Endometrium (tissue), 2 donors: ENCODE measurements around the gene ALOX15B.
"Not testable (repeated sequence)": the region's sequence is repeated elsewhere in the genome, so short reads cannot be mapped to it uniquely, and the experiment has no call there.

ENCODE experiments used
- FAIRE-seq: peaks from 2 replicates; lab custom pipeline; 2012; peaks lifted over from hg19 to GRCh38; lab: Jason Lieb, UNC
- donor health status: control.
- donor health status: control.

The ALOX15B gene

DNA sequence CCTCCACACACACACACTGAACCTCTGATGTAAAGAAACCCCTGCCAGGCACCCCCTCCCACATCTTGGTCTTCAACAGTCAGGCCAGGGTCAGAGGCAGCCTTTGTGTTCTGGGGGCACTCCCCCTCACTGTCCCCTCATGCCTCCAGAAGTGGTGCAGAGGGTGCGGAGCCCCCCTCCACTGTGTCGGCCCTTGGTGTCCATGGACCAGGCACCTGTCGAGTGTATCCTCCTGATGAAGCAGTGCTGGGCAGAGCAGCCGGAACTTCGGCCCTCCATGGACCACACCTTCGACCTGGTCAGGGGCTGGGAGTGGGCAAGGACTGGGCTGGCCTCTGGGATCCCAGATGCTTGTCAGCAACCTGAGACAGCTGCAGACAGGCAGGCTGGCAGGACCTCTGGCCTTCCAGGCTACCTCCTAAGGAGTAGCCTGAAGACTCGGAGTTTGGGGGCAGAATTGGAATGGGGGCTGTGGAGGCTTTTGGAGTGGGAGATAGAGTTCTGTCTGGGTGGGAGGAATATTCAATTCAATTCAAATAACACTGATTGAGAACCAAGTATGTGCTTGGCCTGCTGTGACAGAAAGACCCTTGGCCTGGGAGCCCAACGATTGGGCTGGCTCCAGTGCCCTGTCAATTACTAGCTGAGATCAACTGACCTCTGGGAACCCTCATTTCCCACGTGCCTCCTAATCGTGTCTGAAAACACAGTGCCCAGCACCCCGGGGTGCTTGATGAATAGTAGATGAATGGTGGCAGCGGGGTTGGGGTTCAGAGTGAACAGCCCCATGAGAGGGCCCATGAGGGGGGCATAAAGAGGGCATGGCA, 24.9 kb upstream of the ALOX15B start:
- FAIRE-seq, result no peak

DNA sequence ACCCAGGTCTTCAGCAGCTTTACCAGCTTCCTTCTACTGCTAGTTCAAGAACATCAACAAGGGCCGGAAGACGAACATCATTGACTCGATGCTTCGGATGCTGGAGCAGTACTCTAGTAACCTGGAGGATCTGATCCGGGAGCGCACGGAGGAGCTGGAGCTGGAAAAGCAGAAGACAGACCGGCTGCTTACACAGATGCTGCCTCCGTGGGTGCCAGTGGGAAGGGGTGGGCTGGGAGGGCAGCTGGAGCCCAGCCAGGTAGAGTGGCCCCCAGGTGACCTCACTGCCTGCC, 24.4 kb upstream of the ALOX15B start:
- no peak for FAIRE-seq

DNA sequence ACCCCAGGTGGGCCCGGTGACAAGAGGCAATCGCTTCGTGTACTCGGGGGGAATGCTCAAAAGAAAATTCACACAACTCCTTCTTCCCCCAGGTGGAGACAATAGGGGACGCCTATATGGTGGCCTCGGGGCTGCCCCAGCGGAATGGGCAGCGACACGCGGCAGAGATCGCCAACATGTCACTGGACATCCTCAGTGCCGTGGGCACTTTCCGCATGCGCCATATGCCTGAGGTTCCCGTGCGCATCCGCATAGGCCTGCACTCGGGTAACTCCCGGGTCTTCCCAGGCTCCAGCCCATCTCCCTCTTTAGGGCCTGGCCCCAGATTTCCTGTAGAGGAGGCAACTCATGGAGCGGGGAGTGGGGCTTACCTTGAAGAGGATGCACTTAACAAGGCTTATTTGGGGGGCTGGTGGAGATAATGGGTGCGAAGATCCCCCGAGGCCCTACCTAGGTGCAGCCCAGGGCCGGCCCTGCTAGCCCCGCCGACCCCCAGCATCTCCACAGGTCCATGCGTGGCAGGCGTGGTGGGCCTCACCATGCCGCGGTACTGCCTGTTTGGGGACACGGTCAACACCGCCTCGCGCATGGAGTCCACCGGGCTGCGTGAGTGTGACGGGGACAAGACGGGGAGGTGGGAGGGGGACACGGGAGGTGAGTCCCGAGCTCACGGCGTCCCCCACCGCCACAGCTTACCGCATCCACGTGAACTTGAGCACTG, 23.5 kb upstream of the ALOX15B start:
- no peak for FAIRE-seq

DNA sequence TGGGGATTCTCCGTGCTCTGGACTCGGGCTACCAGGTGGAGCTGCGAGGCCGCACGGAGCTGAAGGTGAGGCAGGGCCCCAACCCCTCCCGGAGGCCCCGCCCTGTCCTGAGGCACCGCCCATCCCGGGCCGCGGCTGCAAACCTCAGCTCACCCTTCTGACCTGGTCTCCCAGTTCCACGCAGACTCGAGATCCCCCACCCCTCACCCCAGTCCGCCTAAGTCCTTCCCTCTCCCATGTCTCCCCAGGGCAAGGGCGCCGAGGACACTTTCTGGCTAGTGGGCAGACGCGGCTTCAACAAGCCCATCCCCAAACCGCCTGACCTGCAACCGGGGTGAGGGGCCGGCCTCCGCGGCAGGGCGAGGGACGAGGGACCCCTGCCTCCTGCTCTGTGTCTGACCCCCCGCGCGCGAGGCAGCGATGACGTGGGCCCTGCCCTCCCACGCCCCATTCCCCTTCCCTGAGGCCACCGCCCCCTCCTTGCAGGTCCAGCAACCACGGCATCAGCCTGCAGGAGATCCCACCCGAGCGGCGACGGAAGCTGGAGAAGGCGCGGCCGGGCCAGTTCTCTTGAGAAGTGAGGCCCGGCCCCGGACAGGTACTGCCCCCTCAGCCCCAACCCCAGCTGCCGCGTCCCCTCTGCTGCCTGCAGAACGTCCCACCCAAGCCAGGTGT, 22.8 kb upstream of the ALOX15B start:
- no peak for FAIRE-seq

DNA sequence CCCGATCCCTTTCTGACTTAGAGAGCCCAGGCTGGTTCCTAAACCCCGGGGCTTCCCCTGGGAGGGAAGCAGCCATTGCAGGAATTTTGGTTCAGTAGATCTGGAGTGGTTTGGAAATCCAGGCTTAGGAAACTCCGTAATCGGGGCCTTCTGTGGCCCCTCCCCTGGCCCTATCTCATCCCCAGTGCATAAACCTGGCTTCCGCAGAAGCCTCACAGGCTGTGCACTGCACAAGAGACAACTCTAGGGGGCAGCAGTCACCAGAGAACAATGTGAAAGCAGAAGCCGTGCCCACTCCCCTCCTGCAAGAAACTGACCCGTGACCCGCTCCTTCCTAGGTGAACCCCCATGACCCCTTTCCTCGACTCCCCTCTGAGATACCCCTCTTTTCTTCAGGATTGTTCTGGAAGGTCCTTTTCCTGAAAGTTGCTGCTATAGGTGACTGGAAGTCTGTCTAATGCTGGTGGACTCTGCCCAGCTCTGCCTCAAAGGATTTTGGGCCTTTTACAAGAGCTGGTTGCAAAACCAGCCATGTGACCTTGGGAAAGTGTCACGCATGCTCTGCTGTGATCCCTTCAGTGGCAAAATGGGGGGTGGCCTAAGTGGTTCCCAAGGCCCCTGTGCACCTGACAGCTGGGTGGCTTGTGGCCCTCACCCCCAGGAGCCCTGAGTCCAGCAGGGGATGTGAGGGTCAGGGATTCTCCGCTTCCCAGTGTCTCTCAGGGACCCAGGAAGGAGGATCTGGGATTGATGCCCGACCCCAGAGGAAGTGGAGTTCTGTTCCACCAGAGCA, 22.0 kb upstream of the ALOX15B start:
- FAIRE-seq, result no peak

DNA sequence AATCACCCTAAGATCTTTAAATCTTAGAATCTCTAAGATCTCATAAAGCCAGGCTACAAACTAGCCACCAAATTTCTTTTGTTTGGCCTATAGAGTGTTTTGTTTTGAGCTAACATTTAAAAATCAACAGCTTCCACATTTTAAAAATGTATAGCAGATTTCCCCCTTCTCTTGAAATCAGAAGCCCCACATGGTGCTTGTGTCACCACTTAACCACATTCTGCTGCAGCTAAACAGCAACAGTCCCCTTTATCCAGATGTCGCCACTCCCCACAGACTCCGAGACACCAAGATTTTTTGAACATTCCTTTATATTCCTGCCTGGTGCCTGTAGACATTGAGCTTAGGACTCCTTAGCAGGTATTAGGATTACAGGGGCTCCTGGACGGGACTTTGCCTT, 20.4 kb upstream of the ALOX15B start:
- no peak for FAIRE-seq

DNA sequence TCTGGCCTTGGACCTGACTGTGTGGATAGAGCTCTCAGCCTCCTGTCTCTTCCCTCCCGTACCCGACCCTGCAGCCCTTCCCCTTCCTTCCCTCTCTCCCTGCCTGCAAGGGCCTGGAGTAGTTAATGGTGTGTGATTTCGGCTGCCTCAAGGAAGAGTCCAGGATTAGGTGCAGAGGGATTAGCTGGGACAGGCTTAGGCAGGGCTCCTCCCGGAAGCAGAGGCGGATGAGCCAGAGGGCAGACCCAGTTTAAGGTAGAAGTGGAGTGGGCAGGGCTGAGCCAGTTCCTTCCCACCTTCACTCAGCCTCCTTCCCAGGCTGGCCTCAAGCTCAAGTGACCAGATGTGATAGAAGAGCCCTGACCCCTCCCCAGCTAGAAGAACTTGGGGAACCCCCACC, 19.7 kb upstream of the ALOX15B start:
- no peak for FAIRE-seq

DNA sequence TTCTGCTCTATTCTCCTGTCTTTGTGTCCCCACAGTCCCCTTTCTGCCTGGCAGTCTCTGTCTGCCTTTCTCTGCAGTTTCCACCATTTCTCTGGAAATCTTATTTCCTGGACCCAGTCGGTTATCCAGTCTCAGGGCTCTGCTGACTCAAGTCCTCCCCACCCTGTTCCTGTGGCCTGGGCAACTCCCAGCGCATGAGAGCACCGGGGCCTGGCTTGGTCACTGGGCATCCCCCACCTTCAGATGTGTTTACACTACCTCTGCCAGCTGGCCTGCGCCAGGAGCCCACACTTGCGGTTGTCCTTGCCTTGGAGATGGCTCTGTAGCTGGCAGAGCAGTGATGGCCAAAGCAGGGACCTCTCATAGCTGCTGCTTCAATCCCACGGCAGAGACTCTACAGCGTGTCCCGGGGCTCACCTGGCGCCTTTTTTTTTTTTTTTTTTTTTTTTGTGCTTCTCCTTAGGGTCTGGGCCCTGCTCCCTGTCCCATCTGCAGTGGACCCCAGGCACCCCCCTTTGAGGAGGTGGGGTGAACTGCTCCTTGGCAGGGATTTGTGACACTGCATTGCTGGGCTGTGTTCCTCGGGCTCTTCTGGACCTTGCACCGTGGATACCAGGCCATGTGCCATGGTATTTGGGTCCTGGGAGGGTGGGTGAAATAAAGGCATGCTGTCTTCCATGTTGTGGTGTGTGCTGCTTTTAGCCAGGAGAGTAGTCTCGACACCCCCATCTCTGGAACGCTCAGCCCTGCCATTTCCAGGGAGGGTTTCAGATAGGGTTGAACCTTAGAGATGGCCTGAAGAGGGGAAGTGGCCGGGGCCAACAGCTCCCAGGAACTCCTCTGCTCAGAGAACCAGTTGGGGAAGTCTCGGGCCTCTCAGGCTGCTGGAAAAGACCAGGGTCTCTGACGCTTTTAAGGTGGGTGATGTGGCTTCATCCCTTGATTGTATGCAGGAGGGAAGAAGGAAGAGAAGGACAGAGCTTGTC, 18.9 kb upstream of the ALOX15B start:
- no peak for FAIRE-seq

DNA sequence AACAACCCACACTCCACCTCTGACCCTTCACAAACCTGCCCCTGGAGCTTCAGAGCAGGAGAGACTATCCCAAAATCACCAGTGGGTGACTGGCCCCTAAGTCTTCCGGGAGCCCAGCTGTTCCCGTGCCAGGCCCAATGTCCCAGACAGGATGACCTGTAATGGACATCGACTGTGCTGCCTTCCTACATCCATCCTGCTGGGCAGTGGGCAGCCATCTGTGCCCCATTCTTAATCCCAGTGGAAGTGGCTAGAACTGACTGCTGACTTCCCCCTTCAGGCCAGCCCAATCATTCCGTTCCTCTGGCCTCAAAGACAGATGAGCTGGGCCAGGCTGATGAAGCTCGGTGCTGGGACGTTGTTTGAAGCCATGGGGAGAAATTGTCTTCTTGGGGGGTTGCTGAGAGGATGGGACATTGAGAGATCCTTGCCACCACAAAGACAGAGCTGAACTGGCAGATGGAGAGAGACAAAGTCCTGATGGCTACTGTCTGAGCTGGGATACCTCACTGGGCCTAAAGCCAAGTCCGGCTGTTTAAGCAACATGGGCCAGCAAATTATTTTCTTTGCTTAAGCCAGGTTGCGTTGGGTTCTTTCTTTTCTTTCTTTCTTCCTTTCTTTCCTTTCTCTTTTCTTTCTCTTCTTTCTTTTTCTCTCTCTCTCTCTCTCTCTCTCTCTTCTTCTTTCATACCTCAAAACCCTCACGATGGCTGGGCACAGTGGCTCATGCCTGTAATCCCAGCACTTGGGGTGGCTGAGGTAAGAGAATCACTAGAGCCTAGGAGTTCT, 17.9 kb upstream of the ALOX15B start:
- no peak for FAIRE-seq

DNA sequence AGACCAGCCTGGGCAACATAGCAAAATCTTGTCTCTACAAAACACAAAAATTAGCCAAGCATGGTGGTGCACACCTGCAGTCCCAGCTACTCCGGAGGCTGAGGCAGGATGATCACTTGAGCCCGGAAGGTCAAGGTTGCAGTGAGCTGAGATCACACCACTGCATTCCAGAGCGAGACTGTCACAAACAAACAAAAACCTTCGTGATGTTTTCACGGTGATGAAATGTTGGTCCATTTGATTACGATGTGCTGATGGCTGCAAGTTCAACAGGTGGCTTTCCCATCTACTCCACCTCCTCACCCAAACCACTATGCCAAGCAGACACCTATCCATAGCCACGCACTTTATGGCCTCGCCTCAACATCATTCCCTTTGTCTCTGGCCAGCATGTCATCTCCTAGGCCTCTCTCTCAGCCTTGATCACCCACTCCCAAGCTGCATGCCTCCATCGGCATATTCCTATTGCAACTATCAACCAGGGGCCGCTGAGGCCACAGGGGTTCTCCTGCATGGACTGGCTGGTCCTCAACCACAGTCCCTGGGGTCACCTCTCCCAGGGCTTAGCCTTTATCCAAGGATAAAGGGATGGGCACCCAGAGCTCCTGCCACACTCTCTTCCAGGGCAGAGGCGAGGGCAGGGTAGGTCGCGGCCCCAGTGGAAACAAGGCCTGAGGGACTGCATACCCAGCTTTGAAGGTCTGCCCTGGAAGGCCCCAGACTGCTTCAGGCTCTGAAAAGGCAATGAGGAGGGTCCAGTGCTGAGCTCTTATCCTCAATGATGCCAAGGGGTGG, 17.1 kb upstream of the ALOX15B start:
- FAIRE-seq, result no peak

DNA sequence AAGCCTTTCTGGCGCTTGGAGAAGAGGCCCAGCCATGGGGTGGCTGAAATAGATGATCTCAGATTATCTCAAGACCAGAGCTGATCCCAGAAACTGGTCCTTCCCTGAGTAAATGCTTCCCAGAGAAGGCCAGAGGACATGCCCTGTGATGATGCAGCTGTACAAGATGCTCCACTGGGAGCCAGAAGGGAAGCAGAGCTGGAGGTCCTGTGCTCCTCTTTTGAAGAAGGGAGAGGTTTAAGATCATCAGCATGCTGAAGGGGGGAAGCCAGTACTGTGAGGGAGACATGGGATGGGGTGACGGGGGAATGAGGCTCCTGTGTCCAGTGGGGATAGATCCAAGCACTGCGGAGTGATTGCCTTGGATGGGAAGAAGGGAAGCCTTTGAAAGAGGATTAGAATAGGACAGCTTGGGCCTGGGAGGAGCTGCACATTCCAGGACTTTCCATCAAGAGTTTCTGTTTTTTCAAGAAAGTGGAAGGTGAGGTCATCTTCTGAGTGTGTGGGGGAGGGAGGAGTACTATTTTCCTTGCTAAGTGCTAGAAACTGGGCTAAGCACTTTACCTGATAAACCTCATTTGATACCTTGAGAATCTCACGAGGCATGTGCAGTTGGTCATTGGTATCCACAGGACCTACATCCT, 16.4 kb upstream of the ALOX15B start:
- no peak for FAIRE-seq

DNA sequence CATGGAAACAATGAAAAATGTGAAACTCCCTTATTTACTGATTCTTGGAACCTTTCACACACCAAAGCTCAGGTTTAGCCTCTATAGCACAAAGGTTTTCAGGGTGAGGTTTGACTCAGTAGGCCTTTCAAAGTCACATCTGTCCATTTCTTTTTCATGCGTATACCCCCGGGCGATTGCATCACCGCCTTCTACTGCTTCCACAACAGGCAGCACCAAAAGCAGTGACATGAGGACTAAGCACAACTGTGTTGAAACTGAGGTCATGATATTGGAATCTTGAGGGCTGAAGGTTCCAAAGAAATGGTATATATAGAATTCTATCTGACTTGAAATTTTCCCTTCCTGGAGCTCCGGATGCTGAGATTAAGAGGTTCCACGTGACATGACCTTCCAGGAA, 14.7 kb upstream of the ALOX15B start:
- not testable (repeated sequence) for FAIRE-seq

DNA sequence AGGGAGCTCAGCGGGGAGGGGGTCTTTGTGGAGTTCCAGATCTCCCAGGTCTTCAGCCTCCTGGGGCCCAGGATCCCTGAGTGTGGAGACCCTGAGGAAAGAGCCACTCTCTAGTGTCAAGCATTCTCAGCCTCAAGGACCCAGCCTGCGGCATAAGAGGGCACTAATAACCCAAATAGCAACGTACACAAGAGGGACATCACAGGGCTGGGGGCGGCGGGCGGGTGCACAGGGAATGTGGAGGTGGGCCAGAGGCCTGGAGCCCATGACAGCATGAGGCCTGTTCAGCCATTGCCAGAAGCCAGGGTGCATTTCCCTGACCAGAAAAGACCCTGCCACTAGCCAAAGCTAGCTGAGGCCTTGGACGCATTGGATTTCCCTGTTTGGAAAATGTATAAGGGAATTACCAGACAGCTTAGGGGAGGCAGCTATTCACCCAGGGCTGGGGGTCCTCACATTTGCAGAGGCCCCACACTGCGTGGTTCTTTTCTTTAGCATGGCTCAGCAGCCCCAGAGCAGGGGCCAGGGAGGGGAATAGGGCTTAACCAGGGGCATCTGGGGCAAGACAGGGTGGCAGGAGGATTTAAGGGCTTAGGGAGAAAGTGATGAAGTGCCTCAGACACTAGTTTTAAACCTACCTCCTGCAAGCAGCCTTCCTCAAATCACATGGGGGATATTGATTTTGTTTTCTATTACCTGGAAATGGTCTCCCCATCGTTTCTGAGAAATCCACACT, 13.5 kb upstream of the ALOX15B start:
- FAIRE-seq, result no peak

DNA sequence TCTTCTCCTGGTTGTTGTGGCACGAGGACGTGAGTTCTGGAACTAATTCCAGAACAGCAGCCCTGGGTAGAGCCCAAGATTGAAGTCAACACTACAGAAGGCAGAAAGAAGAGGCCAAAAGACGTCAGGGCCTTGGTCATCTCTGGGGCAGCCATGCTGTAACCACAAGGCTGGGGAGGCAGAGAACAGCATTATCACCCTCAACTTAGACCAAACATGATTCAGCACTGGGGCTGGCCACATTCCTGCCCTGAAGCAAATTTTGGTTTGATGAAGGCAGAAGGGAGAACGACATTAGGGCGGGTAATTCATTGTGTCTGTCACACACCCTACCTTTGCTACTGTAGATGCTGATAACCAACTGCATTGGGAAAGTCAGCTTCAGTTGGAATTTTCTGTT, 9.7 kb upstream of the ALOX15B start:
- FAIRE-seq, result no peak

DNA sequence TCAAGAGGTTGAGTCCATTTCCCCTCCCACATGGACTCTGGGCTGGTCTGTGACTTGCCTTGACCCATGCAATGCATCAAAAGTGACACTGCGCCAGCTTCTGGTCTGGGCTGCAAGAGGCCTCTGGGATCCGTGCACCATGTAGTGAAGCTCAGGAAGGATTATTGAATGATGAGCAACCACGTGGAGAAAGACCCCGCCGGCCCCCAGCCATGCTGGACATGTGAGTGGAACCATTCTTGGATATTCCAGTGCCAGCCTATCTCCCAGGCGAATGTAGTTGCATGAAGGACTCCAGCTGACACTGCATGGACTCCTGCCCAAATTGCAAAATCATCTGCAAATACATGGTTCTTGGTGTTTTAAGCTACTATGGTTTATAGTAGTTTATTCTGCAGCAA, 7.6 kb upstream of the ALOX15B start:
- no peak for FAIRE-seq

DNA sequence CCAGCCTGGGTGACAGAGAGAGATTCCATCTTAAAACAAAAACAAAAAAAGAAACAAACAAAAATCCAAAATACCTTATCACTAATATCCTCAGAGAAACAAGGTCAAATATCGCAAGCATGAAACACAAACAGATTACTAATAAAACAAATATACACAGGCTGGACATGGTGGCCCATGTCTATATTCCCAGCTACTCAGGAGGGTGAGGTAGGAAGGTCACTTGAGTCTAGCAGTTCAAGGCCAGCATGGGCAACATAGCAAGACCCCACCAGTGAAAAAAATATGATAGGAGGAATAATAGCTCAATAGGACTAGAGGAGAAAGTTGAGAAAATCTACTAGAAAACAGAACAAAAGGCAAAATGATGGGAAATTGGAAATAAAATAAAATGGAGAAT, 6.9 kb upstream of the ALOX15B start:
- no peak for FAIRE-seq

DNA sequence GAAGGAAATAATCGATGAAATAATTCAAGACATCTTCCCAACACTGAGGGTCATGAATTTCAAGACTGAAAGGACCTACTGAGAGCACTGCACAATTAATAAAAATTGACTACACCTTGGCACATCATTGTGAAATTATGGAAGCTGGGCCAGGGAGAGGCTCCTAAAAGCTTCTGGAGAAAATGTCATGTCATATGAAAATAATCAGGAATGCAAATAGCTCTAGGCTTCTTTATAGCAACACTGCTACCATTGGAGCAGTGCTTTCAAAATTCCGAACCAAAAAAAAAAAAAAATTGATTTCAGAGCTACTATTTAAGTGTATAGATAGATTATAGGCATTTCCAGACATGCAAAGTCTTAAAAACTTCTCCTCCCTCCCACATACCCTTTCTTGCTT, 6.4 kb upstream of the ALOX15B start:
- no peak for FAIRE-seq

DNA sequence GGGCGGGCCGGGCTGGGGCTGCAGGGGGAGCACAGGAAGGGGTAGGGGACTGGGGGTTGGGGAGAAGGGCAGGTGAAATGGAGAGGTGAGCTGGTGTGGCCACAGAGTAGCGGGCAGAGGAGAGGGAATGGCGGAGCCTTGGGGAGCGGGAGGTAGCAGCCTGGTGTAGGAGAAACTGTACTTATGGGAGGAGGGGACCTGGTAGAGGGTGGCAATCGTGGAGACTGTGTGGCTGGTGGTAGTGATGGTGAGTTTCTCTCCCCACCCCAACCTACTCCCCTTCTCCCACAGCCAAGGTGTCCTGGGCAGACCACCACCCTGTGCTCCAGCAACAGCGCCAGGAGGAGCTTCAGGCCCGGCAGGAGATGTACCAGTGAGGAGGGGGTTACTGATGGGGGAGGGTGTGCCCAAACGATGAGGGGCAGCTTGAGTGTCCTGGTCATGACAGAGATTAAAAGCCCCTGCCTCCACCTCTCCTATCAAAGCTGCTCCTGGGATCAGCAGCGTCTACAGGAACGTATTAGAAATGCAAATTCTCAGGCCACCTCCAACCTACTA, 831 bp downstream of the ALOX15B start:
- FAIRE-seq, result no peak
